ENCODE results near the gene NUDT4B.
"Not testable (repeated sequence)": the region's sequence is repeated elsewhere in the genome, so short reads cannot be mapped to it uniquely, and the experiment has no call there.

GRCh38 chr1:148729128-148729527, 19.4 kb upstream of the NUDT4B start:
- TF ChIP-seq TAF1 (IDR thresholded peaks at IDR 0.05; ENCODE audit: borderline replicate concordance, low read depth, low read length); POLR2AphosphoS5 (IDR thresholded peaks at IDR 0.05; ENCODE audit: low read depth, low read length): not testable (repeated sequence)
